H1 (cell line): ENCODE measurements around the gene SLC25A42. TPM values are rescaled to one million over a fixed set of nuclear protein-coding genes. Genes with fewer than 3 reads are reported as not detected.

ENCODE experiments used
- CTCF ChIA-PET: fragments of 300-600 bp; sonication (Branson Sonifier 250); formaldehyde crosslinking; loops from one replicate; lab custom pipeline; 2021; ENCODE audit not compliant: partially characterized antibody; lab: Charles Lee
- POLR2A ChIA-PET: fragments of 300-600 bp; sonication (Branson Sonifier 250); formaldehyde crosslinking; loops from one replicate; lab custom pipeline; 2021; ENCODE audit warnings: inconsistent platforms; ENCODE audit not compliant: partially characterized antibody; lab: Charles Lee
- DNase-seq, 2 experiments: peaks; one replicate each; pipeline versions ENCODE4 v3.0.0 to v3.0.0-alpha.2; 2010 to 2022; ENCODE audit warnings: low spot score in 2 of 2, low read depth in 1 of 2, mixed read lengths in 1 of 2
- FAIRE-seq: peaks from 2 replicates; lab custom pipeline; 2011; peaks lifted over from hg19 to GRCh38; lab: Jason Lieb, UNC
- H2AFZ ChIP-seq: 2 replicates; pipeline ENCODE4 v1.8.1; 2012; ENCODE audit warnings: low read length, inconsistent platforms
- H2AK5ac ChIP-seq: 2 replicates; pipeline ENCODE4 v1.6.1; 2013; ENCODE audit warnings: low read depth, low read length
- H2BK120ac ChIP-seq: replicated peaks from 2 replicates; pipeline ENCODE3; 2013; ENCODE audit warnings: low read depth, low read length, inconsistent platforms
- H2BK12ac ChIP-seq: 2 replicates; pipeline ENCODE4 v1.6.1; 2013; ENCODE audit warnings: low read depth, low read length
- H2BK15ac ChIP-seq: 2 replicates; pipeline ENCODE4 v1.6.1; 2013; ENCODE audit warnings: low read length
- H2BK20ac ChIP-seq: 2 replicates; pipeline ENCODE4 v1.6.1; 2013; ENCODE audit warnings: low read length
- H2BK5ac ChIP-seq: 2 replicates; pipeline ENCODE4 v1.6.1; 2013; ENCODE audit warnings: low read depth, low read length
- H3K14ac ChIP-seq: 2 replicates; pipeline ENCODE4 v1.6.1; 2013; ENCODE audit warnings: inconsistent platforms; ENCODE audit not compliant: insufficient read length
- H3K18ac ChIP-seq: 2 replicates; pipeline ENCODE4 v1.6.1; 2013; ENCODE audit warnings: low read length; ENCODE audit errors: extremely low read depth
- H3K23ac ChIP-seq: 2 replicates; pipeline ENCODE4 v1.6.1; 2013; ENCODE audit warnings: inconsistent platforms; ENCODE audit not compliant: insufficient read length
- H3K23me2 ChIP-seq: 2 replicates; pipeline ENCODE4 v1.6.1; 2013; ENCODE audit warnings: low read depth, low read length
- H3K27ac ChIP-seq: 2 replicates; pipeline ENCODE4 v1.6.1; 2011; ENCODE audit warnings: low read depth, low read length, inconsistent platforms
- H3K27me3 ChIP-seq, 4 experiments: replicated peaks in 1 of 4; 1 replicate in 1 of 4; 2 replicates in 3 of 4; pipeline versions ENCODE4 v1.6.1 to v1.8.1; 2011 to 2013; ENCODE audit warnings: low read length in 3 of 4, mild to moderate bottlenecking in 3 of 4, inconsistent platforms in 2 of 4, mixed read lengths in 2 of 4, moderate library complexity in 1 of 4; ENCODE audit not compliant: control insufficient read depth in 3 of 4, insufficient read depth in 3 of 4; ENCODE audit errors: extremely low read depth in 1 of 4
- H3K36me3 ChIP-seq, 4 experiments: 2 replicates each; pipeline versions ENCODE4 v1.6.1 to v1.8.1; 2011 to 2013; ENCODE audit warnings: mild to moderate bottlenecking in 4 of 4, low read length in 3 of 4, moderate library complexity in 2 of 4, control low read depth in 1 of 4, inconsistent platforms in 1 of 4; ENCODE audit not compliant: insufficient read depth in 4 of 4, control insufficient read depth in 2 of 4
- H3K4ac ChIP-seq: replicated peaks from 2 replicates; pipeline ENCODE3; 2013; ENCODE audit warnings: low read length, low read depth, mixed read lengths, inconsistent platforms; ENCODE audit not compliant: insufficient read length
- H3K4me1 ChIP-seq, 4 experiments: replicated peaks in 1 of 4; 1 replicate in 1 of 4; 2 replicates in 3 of 4; pipeline versions ENCODE4 v1.6.1 to v1.8.1; 2011 to 2013; ENCODE audit warnings: low read length in 3 of 4, inconsistent platforms in 2 of 4, mixed read lengths in 1 of 4; ENCODE audit not compliant: insufficient read depth in 4 of 4, control insufficient read depth in 3 of 4
- H3K4me2 ChIP-seq, 2 experiments: 2 replicates each; pipeline versions ENCODE4 v1.6.1 to v1.8.1; 2011 to 2013; ENCODE audit warnings: low read depth in 2 of 2, low read length in 2 of 2, control low read depth in 1 of 2, inconsistent platforms in 1 of 2, mild to moderate bottlenecking in 1 of 2; ENCODE audit not compliant: insufficient read depth in 1 of 2
- H3K4me3 ChIP-seq, 4 experiments: fragments of 200-600, 300-600 bp in 1 of 4; sonication (generic), shearing (Covaris generic), sonication (Bioruptor Twin) in 1 of 4; 2 replicates each; pipeline versions ENCODE4 v1.5.1 to v1.8.1; 2011 to 2016; ENCODE audit warnings: low read length in 4 of 4, low read depth in 3 of 4, control low read depth in 2 of 4, inconsistent platforms in 2 of 4, mild to moderate bottlenecking in 2 of 4, mixed read lengths in 1 of 4, moderate library complexity in 1 of 4; ENCODE audit not compliant: insufficient read depth in 2 of 4; ENCODE audit errors: extremely low read depth in 1 of 4
- H3K56ac ChIP-seq: replicated peaks from 2 replicates; pipeline ENCODE3; 2013; ENCODE audit warnings: low read depth, mild to moderate bottlenecking, mixed read lengths, low read length, inconsistent platforms; ENCODE audit not compliant: insufficient read length
- H3K79me1 ChIP-seq: 2 replicates; pipeline ENCODE4 v1.6.1; 2013; ENCODE audit warnings: low read depth, low read length, control low read depth
- H3K79me2 ChIP-seq, 2 experiments: 2 replicates each; pipeline versions ENCODE4 v1.6.1 to v1.8.1; 2012 to 2013; ENCODE audit warnings: low read length in 2 of 2, mild to moderate bottlenecking in 2 of 2, inconsistent platforms in 1 of 2; ENCODE audit not compliant: insufficient read depth in 2 of 2, control insufficient read depth in 1 of 2
- H3K9ac ChIP-seq, 4 experiments: replicated peaks in 1 of 4; 1 replicate in 1 of 4; 2 replicates in 3 of 4; pipeline versions ENCODE4 v1.6.1 to v1.8.1; 2011 to 2013; ENCODE audit warnings: low read depth in 3 of 4, low read length in 3 of 4, control low read depth in 2 of 4, mild to moderate bottlenecking in 2 of 4, moderate library complexity in 2 of 4, inconsistent platforms in 1 of 4; ENCODE audit errors: extremely low read depth in 1 of 4
- H3K9me3 ChIP-seq, 2 experiments: 2 replicates each; pipeline versions ENCODE4 v1.6.1 to v1.8.1; 2012 to 2013; ENCODE audit warnings: mild to moderate bottlenecking in 2 of 2, moderate library complexity in 2 of 2, control low read depth in 1 of 2, inconsistent platforms in 1 of 2, low read depth in 1 of 2, low read length in 1 of 2, mixed read lengths in 1 of 2; ENCODE audit not compliant: insufficient read depth in 2 of 2
- H4K20me1 ChIP-seq, 2 experiments: replicated peaks in 1 of 2; 2 replicates each; pipeline versions ENCODE3 to v1.8.1; 2011 to 2013; ENCODE audit warnings: inconsistent platforms in 2 of 2, low read length in 2 of 2, mild to moderate bottlenecking in 1 of 2; ENCODE audit not compliant: insufficient read depth in 2 of 2, control insufficient read depth in 1 of 2
- H4K5ac ChIP-seq: 2 replicates; pipeline ENCODE4 v1.6.1; 2013; ENCODE audit warnings: low read length, low read depth, mixed read lengths, inconsistent platforms; ENCODE audit not compliant: insufficient read length
- H4K8ac ChIP-seq: 2 replicates; pipeline ENCODE4 v1.8.0; 2013; ENCODE audit warnings: mild to moderate bottlenecking, moderate library complexity, low read length, inconsistent platforms; ENCODE audit not compliant: insufficient read depth; ENCODE audit errors: extremely low read depth
- H4K91ac ChIP-seq: replicated peaks from 2 replicates; pipeline ENCODE3; 2013; ENCODE audit warnings: low read length, mixed read lengths, inconsistent platforms; ENCODE audit not compliant: insufficient read length
- EZH2 ChIP-seq: fragments of 200-600 bp; sonication (generic); IDR thresholded peaks from 2 replicates; pipeline ENCODE4 v1.7.1; 2012; ENCODE audit warnings: low read depth, mild to moderate bottlenecking, moderate library complexity, low read length, inconsistent platforms; ENCODE audit not compliant: severe bottlenecking
- POLR2AphosphoS5 ChIP-seq: IDR thresholded peaks from 2 replicates; pipeline ENCODE4 v1.6.1; 2011; ENCODE audit warnings: low read depth, low read length
- RNF2 ChIP-seq: fragments of 200-900, 300-1000 bp; sonication (generic); IDR thresholded peaks from 2 replicates; pipeline ENCODE4 v1.7.1; 2016; ENCODE audit warnings: borderline replicate concordance, low read depth, mild to moderate bottlenecking, antibody characterized with exemption, low read length; ENCODE audit not compliant: poor library complexity, severe bottlenecking; ENCODE audit errors: missing control alignments
- SP4 ChIP-seq: IDR thresholded peaks from 2 replicates; pipeline ENCODE4 v1.6.1; 2012; ENCODE audit warnings: low read length, inconsistent platforms
- WGBS, 2 experiments: shearing (Covaris generic) in 1 of 2; methylation state at CpG; one replicate each; pipeline versions ENCODE4 v1.1.6 to v1.1.7; 2013 to 2015; ENCODE audit warnings: low lambda C conversion rate in 2 of 2, mixed read lengths in 2 of 2, inconsistent platforms in 1 of 2, low coverage in 1 of 2, missing lambda C conversion rate in 1 of 2; ENCODE audit not compliant: insufficient replicate concordance in 2 of 2, insufficient coverage in 1 of 2, insufficient read length in 1 of 2; ENCODE audit errors: extremely low coverage in 1 of 2, missing lambda C conversion rate in 1 of 2; 5-methylcytosine and 5-hydroxymethylcytosine counted together
- polyA plus RNA-seq, 7 experiments: library from polyadenylated mRNA; depleted of rRNA in 3 of 7; stranded (reverse) in 5 of 7; unstranded in 2 of 7; fragments of >200 nt in 5 of 7; fragments of 200-250 nt in 2 of 7; gene quantifications; 1 replicate in 5 of 7; 2 replicates in 1 of 7; 4 replicates in 1 of 7; pipeline versions ENCODE4 v1.2.1 to v1.2.3, GENCODE V29; 2011 to 2013; ENCODE audit warnings: missing spikeins in 2 of 7, mixed read lengths in 2 of 7
- total RNA-seq: library from RNA; stranded (reverse); fragmentation: NEBNext Ultra II Directional; extraction: Animal tissue kit (Norgen Biotek cat#: 25700); gene quantifications from 2 replicates; pipeline ENCODE4 v1.2.1, GENCODE V29; 2021
- TF ChIP-seq, protein P1 (sequence below): IDR thresholded peaks from 2 replicates; pipeline ENCODE4 v1.6.1; 2012; ENCODE audit warnings: low read length, inconsistent platforms

Gene SLC25A42
- total and polyA plus RNA-seq, 2 of the 8 experiments (the other 6 are each of a cell fraction or from before 2014, with no cell fraction given) = 5.9 to 6.2 TPM

- 91% methylated on average over 7 of the region's 7 CpGs; no CpG with 5 or more reads in 1 of the 2 experiments for WGBS, 2 experiments
- Histone ChIP-seq H3K27ac (no peak overlapping the region), H3K4me3 (no peak overlapping the region), H2BK15ac (no peak overlapping the region), H3K4me1 (peaks cover 0 to 2% (median under 1%) of the 10 kb centered on the region in 4 experiments; a peak in 2 of 7 replicates), H3K79me2 (no peaks in the 10 kb centered on the region), H3K23ac (no peak overlapping the region), H2BK12ac (no peak overlapping the region), H2AFZ (no peak overlapping the region), H3K14ac (no peak overlapping the region), H3K18ac (no peak overlapping the region)
- CTCF ChIA-PET = interaction anchor here (0.7 to 4.7 kb wide), 8 partner anchors 11 to 70 kb away, joined by 3 to 85 read pairs (median 4); no protein-coding TSS in a partner anchor
- TF ChIP-seq SP4 = no peak
- no peak for TF ChIP-seq RNF2
- TF ChIP-seq, protein P1, sequence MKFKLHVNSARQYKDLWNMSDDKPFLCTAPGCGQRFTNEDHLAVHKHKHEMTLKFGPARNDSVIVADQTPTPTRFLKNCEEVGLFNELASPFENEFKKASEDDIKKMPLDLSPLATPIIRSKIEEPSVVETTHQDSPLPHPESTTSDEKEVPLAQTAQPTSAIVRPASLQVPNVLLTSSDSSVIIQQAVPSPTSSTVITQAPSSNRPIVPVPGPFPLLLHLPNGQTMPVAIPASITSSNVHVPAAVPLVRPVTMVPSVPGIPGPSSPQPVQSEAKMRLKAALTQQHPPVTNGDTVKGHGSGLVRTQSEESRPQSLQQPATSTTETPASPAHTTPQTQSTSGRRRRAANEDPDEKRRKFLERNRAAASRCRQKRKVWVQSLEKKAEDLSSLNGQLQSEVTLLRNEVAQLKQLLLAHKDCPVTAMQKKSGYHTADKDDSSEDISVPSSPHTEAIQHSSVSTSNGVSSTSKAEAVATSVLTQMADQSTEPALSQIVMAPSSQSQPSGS = no peak
- no peak for TF ChIP-seq POLR2AphosphoS5
- no peak for TF ChIP-seq EZH2
- TF ChIP-seq, all 59 proteins: peak for 0
- Histone ChIP-seq H3K9ac (no peak overlapping the region), H2BK5ac (no peak overlapping the region), H4K20me1 (no peaks in the 10 kb centered on the region), H2BK120ac (no peak overlapping the region), H2AK5ac (no peak overlapping the region), H3K27me3 (no peaks in the 10 kb centered on the region), H4K5ac (no peak overlapping the region), H3K36me3 (no peaks in the 10 kb centered on the region), H2BK20ac (no peak overlapping the region), H4K91ac (no peak overlapping the region), H3K56ac (no peak overlapping the region), H3K4ac (no peak overlapping the region), H3K79me1 (no peaks in the 10 kb centered on the region), H3K4me2 (no peak overlapping the region), H3K9me3 (no peaks in the 10 kb centered on the region), H3K23me2 (no peaks in the 10 kb centered on the region), H4K8ac (no peak overlapping the region; the same call in 1 of the 2 replicates)
- POLR2A ChIA-PET = interaction anchor here (0.7 to 5.7 kb wide), 5 partner anchors 10 to 28 kb away, joined by 3 to 33 read pairs (median 5); partner anchors contain the start of gene MEF2B
- DNase-seq (no peak), FAIRE-seq (no peak)
These were observed 83.1 kb downstream of the SLC25A42 start for GRCh38 chr19:19146865-19147264.
